ENCODE data around the gene NFKB1.

NFKB1 gene

DNA sequence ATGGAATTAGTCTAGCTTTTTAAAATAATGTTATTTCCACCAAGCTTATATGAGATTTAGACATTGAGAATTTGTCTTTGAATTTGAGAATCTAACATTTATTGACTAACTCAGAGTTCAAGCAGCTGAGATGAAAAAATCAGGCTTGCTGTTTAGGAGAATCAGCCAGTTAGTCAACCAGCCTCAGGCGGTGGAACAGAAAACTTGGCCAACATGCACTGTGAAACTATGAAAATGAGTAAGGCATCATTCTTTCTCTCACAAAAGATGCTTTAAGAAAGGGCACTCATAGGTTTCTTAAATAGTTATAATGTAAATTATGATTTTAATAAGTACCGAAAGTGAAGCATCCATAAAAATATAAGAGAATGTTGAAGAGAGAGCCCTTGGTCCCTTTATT lies 84.2 kb downstream of the NFKB1 start:
- peaks cover 56 to 59% of the 10 kb centered on the region in 2 donors for H3K36me3 ChIP-seq (ENCODE audit: control insufficient read depth in 1 of 2, insufficient read depth in 2 of 2, low read length in 2 of 2)
- H3K4me3 ChIP-seq (ENCODE audit: low read depth in 1 of 2, low read length in 2 of 2): no peak overlapping the region
- no peak overlapping the region for H3K27ac ChIP-seq (ENCODE audit: low read length)
- no peaks in the 10 kb centered on the region for H3K9me3 ChIP-seq (ENCODE audit: control insufficient read depth in 1 of 2, low read length in 2 of 2)
- no peaks in the 10 kb centered on the region for H3K27me3 ChIP-seq (ENCODE audit: low read depth, low read length)
- H3K4me1 ChIP-seq (ENCODE audit: control insufficient read depth in 1 of 2, insufficient read depth in 2 of 2, low read length in 2 of 2): no peaks in the 10 kb centered on the region

DNA sequence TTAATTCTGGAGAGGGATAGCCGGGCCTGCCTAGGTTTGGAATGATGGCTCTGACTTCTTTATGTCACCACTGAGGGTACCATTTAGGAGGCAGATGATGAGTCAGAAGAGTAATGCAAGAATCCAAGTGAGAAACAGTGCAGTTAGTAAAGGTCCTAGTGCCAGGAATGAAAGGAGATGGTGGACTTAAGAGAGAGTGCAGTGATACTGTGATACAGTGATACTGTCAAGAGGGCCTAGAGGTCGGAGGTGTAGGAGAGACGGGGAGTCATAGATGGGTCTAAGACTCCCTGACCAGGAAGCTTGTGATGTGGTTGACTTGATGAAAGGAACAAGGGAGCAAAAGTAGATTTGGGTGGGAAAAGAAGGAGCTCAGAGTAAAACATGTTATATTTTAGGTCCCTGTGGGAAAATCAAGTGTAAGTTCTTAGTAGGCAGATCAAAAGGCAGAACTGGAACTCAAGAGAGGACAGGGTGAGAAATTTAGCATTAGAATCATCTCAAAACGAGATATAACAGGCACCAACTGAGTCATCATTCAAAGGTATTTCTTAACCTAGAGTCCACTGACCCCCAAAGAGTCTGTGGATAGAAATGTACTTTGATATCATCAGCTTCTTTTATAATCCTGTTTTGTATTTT lies 85.0 kb downstream of the NFKB1 start:
- Histone ChIP-seq H3K27ac (ENCODE audit: low read length) (no peak overlapping the region), H3K4me1 (ENCODE audit: control insufficient read depth in 1 of 2, insufficient read depth in 2 of 2, low read length in 2 of 2) (no peaks in the 10 kb centered on the region), H3K36me3 (ENCODE audit: control insufficient read depth in 1 of 2, insufficient read depth in 2 of 2, low read length in 2 of 2) (peaks cover 60 to 61% of the 10 kb centered on the region in 2 donors), H3K9me3 (ENCODE audit: control insufficient read depth in 1 of 2, low read length in 2 of 2) (no peaks in the 10 kb centered on the region), H3K4me3 (ENCODE audit: low read depth in 1 of 2, low read length in 2 of 2) (no peak overlapping the region), H3K27me3 (ENCODE audit: low read depth, low read length) (no peaks in the 10 kb centered on the region)

DNA sequence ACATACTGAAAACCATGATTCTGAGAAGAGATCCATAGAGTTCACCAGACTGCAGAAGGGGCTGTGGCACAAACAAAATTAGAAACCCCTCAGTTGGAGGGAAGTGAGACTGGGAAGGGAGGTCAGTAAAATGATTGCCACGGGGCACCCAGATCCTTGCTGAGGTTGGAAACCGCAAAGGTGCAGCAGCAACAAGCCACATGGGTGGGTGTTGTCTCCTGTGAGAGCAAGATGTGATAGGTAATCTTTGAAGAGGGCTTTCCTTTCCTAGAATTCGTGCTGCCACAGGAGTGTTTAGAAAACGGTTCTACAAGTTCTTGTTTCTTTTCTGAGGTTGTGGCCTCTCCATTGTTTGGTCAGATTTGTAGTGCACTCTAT lies 85.5 kb downstream of the NFKB1 start:
- no peak overlapping the region for H3K4me3 ChIP-seq (ENCODE audit: low read depth in 1 of 2, low read length in 2 of 2)
- H3K27me3 ChIP-seq (ENCODE audit: low read depth, low read length): no peaks in the 10 kb centered on the region
- no peaks in the 10 kb centered on the region for H3K4me1 ChIP-seq (ENCODE audit: control insufficient read depth in 1 of 2, insufficient read depth in 2 of 2, low read length in 2 of 2)
- H3K27ac ChIP-seq (ENCODE audit: low read length): no peak overlapping the region
- H3K9me3 ChIP-seq (ENCODE audit: control insufficient read depth in 1 of 2, low read length in 2 of 2): no peaks in the 10 kb centered on the region
- peaks cover 58 to 62% of the 10 kb centered on the region in 2 donors for H3K36me3 ChIP-seq (ENCODE audit: control insufficient read depth in 1 of 2, insufficient read depth in 2 of 2, low read length in 2 of 2)

DNA sequence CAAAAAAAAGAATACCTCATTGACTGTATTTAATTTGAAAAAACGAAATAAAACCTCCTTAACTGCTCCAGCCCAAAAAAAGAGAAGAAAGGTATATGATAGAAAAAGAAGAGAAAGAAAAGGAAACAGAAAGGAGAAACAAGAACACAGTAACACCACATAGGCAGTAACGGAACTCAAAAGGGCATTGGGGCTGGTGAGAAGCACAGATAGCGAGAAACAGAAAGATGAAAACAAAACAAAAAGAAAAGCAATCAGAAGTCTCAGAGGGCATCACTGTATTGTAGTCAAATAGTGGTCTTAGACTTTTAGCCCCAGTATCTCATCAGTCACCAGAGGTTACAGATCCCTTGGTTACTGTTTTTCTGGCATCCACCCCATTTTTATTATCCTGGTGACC lies 88.6 kb downstream of the NFKB1 start:
- Histone ChIP-seq H3K27me3 (ENCODE audit: low read depth, low read length) (no peaks in the 10 kb centered on the region), H3K4me1 (ENCODE audit: control insufficient read depth in 1 of 2, insufficient read depth in 2 of 2, low read length in 2 of 2) (no peaks in the 10 kb centered on the region), H3K27ac (ENCODE audit: low read length) (no peak overlapping the region), H3K36me3 (ENCODE audit: control insufficient read depth in 1 of 2, insufficient read depth in 2 of 2, low read length in 2 of 2) (peaks cover 45 to 49% of the 10 kb centered on the region in 2 donors), H3K9me3 (ENCODE audit: control insufficient read depth in 1 of 2, low read length in 2 of 2) (no peaks in the 10 kb centered on the region), H3K4me3 (ENCODE audit: low read depth in 1 of 2, low read length in 2 of 2) (no peak overlapping the region)

DNA sequence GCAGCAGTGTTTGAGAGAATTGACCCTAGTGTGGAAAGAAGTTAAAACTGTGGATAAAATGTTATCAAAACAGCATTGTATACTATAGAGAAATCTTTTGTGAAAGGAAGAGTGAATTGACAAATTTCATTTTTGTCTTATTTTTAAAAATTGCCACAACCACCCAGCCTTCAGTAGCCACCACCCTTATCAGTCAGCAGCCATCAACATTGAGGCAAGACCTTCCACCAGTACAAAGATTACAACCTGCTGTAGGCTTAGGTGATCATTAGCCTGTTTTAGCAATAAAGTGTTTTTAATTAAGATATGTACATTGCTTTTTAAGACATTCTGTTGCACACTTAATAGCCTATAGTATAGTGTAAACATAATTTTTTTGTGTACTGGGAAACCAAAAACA lies 91.1 kb downstream of the NFKB1 start:
- no peaks in the 10 kb centered on the region for H3K4me1 ChIP-seq (ENCODE audit: control insufficient read depth in 1 of 2, insufficient read depth in 2 of 2, low read length in 2 of 2)
- H3K27ac ChIP-seq (ENCODE audit: low read length): no peak overlapping the region
- no peak overlapping the region for H3K4me3 ChIP-seq (ENCODE audit: low read depth in 1 of 2, low read length in 2 of 2)
- H3K27me3 ChIP-seq (ENCODE audit: low read depth, low read length): no peaks in the 10 kb centered on the region
- H3K36me3 ChIP-seq (ENCODE audit: control insufficient read depth in 1 of 2, insufficient read depth in 2 of 2, low read length in 2 of 2): peaks cover 50% of the 10 kb centered on the region in 2 donors
- H3K9me3 ChIP-seq (ENCODE audit: control insufficient read depth in 1 of 2, low read length in 2 of 2): no peaks in the 10 kb centered on the region

DNA sequence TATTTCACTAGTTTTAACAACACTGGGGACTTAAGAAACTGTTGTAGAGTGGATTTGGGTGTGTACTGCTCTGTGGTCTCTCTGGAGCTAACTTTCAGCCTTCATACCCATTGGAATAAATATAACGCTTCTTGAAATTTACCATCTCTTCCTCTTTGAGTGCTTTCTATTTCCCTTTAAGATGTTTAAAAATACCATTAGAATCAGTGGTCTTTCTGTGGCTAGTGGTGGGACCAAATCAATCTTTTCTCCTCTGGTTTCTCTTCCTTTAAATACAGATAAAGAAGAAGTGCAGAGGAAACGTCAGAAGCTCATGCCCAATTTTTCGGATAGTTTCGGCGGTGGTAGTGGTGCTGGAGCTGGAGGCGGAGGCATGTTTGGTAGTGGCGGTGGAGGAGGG lies 92.0 kb downstream of the NFKB1 start:
- H3K36me3 ChIP-seq (ENCODE audit: control insufficient read depth in 1 of 2, insufficient read depth in 2 of 2, low read length in 2 of 2): peaks cover 51 to 52% of the 10 kb centered on the region in 2 donors
- no peak overlapping the region for H3K4me3 ChIP-seq (ENCODE audit: low read depth in 1 of 2, low read length in 2 of 2)
- H3K4me1 ChIP-seq (ENCODE audit: control insufficient read depth in 1 of 2, insufficient read depth in 2 of 2, low read length in 2 of 2): no peaks in the 10 kb centered on the region
- H3K27ac ChIP-seq (ENCODE audit: low read length): no peak overlapping the region
- no peaks in the 10 kb centered on the region for H3K9me3 ChIP-seq (ENCODE audit: control insufficient read depth in 1 of 2, low read length in 2 of 2)
- no peaks in the 10 kb centered on the region for H3K27me3 ChIP-seq (ENCODE audit: low read depth, low read length)

DNA sequence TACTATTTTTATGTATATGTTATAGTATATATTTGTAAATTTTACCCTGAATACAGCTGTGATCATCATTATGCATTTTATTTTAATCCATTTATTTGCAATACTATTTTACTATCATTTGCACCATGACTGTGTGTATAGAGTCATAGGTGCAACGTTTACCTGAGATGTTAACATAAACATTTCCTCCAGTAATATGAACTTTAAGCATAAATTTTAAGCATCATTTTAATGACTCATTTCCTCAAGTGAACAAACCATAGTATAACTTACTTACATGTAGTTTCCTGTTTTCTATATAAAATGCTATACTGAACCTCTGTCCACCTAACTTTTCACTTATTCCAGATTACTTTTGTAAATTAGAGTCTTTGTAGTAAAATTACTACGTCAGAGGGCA lies 92.8 kb downstream of the NFKB1 start:
- Histone ChIP-seq H3K9me3 (ENCODE audit: control insufficient read depth in 1 of 2, low read length in 2 of 2) (no peaks in the 10 kb centered on the region), H3K4me3 (ENCODE audit: low read depth in 1 of 2, low read length in 2 of 2) (no peak overlapping the region), H3K4me1 (ENCODE audit: control insufficient read depth in 1 of 2, insufficient read depth in 2 of 2, low read length in 2 of 2) (no peaks in the 10 kb centered on the region), H3K27me3 (ENCODE audit: low read depth, low read length) (no peaks in the 10 kb centered on the region), H3K27ac (ENCODE audit: low read length) (no peak overlapping the region), H3K36me3 (ENCODE audit: control insufficient read depth in 1 of 2, insufficient read depth in 2 of 2, low read length in 2 of 2) (peaks cover 57 to 58% of the 10 kb centered on the region in 2 donors)

DNA sequence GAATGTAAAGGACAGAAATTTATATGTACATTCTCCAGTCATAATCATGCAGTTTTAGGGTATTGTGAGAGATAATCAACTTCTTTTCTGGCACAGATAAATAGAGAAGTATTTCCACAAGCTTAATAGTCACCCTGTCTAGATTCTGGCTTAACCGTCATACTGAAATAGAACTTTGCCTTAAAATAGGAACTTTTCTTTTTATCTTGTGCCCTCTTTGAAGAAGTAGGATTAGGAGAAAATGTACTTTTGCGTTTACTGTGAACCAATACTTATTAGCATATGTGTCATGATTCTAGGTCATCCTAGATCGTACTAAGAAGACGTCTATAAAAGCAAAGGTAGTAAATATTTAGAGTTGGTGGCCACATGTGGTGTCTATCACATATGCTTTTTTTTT lies 95.4 kb downstream of the NFKB1 start:
- Histone ChIP-seq H3K4me3 (ENCODE audit: low read depth in 1 of 2, low read length in 2 of 2) (no peak overlapping the region), H3K4me1 (ENCODE audit: control insufficient read depth in 1 of 2, insufficient read depth in 2 of 2, low read length in 2 of 2) (no peaks in the 10 kb centered on the region), H3K27me3 (ENCODE audit: low read depth, low read length) (no peaks in the 10 kb centered on the region), H3K36me3 (ENCODE audit: control insufficient read depth in 1 of 2, insufficient read depth in 2 of 2, low read length in 2 of 2) (peaks cover 51 to 67% of the 10 kb centered on the region in 2 donors), H3K9me3 (ENCODE audit: control insufficient read depth in 1 of 2, low read length in 2 of 2) (no peaks in the 10 kb centered on the region), H3K27ac (ENCODE audit: low read length) (no peak overlapping the region)

DNA sequence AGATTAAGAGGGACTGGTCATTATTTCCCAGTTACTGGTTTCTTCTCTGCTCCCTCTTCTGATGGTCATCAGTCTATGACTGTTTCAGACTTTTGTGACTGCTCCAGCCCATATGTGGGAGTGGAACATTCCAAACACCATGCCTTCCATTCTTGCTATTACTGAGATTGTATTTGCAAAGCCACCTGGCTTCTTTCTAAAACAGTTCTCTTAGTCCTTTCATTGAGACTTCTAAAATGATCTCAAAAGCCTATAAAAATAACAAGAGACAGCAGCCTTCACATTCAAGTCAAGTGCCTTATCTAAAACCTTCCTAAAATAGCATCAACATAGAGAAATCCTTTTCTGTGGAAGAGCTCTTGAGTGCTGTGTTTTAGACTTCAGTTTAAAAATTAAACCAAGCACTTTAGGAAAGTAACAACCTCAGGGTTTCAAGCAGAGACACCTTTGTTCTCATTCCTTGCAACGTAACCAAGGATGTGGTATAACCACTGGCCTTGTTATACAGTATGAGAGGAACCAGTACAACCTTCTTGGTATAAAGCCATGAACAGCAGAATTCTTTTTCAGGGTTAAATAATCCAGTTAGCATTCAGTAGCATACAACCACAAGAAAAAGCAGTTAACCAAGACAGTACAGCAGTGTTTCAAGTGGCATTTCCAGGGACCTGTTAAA lies 97.1 kb downstream of the NFKB1 start:
- Histone ChIP-seq H3K4me1 (ENCODE audit: control insufficient read depth in 1 of 2, insufficient read depth in 2 of 2, low read length in 2 of 2) (no peaks in the 10 kb centered on the region), H3K27ac (ENCODE audit: low read length) (no peak overlapping the region), H3K4me3 (ENCODE audit: low read depth in 1 of 2, low read length in 2 of 2) (no peak overlapping the region), H3K36me3 (ENCODE audit: control insufficient read depth in 1 of 2, insufficient read depth in 2 of 2, low read length in 2 of 2) (peaks cover 63 to 76% of the 10 kb centered on the region in 2 donors), H3K9me3 (ENCODE audit: control insufficient read depth in 1 of 2, low read length in 2 of 2) (no peaks in the 10 kb centered on the region), H3K27me3 (ENCODE audit: low read depth, low read length) (no peaks in the 10 kb centered on the region)

DNA sequence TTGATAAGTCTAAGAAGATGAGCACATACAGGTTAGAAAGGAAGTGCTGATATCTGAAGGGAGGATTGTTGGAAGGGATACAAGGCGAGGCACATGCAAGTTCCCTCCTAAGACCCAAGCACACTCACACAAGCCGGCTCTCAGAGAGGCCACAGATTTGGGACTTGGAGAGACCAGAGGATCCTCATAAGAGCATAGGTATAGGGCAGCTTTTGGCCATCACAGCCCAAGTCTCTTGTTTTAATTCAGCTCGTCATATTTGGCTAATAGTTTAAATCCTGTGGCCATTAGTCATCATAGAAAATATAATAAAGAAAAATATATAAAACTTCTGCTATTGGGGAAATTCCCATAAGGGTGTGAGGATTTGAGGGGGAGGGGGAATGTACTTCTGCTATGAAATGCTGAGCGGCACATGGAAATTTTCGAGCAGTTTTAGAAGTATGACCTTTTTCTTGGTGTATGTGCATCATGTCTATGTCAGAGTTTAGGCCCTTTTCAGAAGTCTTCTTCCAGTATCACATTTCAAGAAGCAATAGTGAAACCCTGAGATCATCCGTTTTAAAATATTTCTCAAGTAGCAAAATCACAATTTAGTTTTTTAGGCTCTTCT lies 97.7 kb downstream of the NFKB1 start:
- Histone ChIP-seq H3K9me3 (ENCODE audit: control insufficient read depth in 1 of 2, low read length in 2 of 2) (no peaks in the 10 kb centered on the region), H3K4me1 (ENCODE audit: control insufficient read depth in 1 of 2, insufficient read depth in 2 of 2, low read length in 2 of 2) (no peaks in the 10 kb centered on the region), H3K4me3 (ENCODE audit: low read depth in 1 of 2, low read length in 2 of 2) (no peak overlapping the region), H3K27ac (ENCODE audit: low read length) (no peak overlapping the region), H3K27me3 (ENCODE audit: low read depth, low read length) (no peaks in the 10 kb centered on the region), H3K36me3 (ENCODE audit: control insufficient read depth in 1 of 2, insufficient read depth in 2 of 2, low read length in 2 of 2) (peaks cover 63 to 81% of the 10 kb centered on the region in 2 donors)

DNA sequence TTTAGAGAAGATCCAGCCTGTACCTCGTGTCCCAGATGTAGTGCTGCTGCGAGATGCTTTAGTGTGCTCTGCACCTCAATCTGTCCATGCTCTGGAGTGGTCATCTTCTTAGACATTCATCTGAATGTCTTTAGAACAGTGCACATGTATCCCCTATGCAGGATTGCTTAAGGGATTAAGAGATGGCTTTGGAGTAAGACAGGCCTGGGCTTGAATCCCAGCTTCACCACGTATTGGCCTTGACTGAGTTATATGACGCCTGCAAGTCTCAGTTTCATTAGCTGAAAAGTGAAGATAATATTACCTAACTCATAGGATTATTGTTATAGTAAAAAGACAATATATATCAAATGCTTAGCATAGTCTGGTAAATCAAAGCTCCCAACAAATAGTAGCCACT lies 98.3 kb downstream of the NFKB1 start:
- peaks cover 61 to 80% of the 10 kb centered on the region in 2 donors for H3K36me3 ChIP-seq (ENCODE audit: control insufficient read depth in 1 of 2, insufficient read depth in 2 of 2, low read length in 2 of 2)
- H3K27me3 ChIP-seq (ENCODE audit: low read depth, low read length): no peaks in the 10 kb centered on the region
- H3K27ac ChIP-seq (ENCODE audit: low read length): no peak overlapping the region
- no peaks in the 10 kb centered on the region for H3K4me1 ChIP-seq (ENCODE audit: control insufficient read depth in 1 of 2, insufficient read depth in 2 of 2, low read length in 2 of 2)
- H3K4me3 ChIP-seq (ENCODE audit: low read depth in 1 of 2, low read length in 2 of 2): no peak overlapping the region
- H3K9me3 ChIP-seq (ENCODE audit: control insufficient read depth in 1 of 2, low read length in 2 of 2): no peaks in the 10 kb centered on the region
